HCT116 (cell line): Measurements from ENCODE around the gene MYO1E. TPM values are rescaled to one million over a fixed set of nuclear protein-coding genes. Genes with fewer than 3 reads are reported as not detected.
A peak's percentile ranks its signal among the peaks of the same experiment; 100 is the strongest.

ENCODE experiments used
- ATAC-seq: fragments of 200-7000 bp; cut with Tn5 transposase; 2 replicates; pipeline ENCODE4 v1.9.1; 2020; ENCODE audit warnings: mild to moderate bottlenecking, moderate library complexity
- BruUV-seq: library from RNA; stranded (reverse); fragments of 400-500 nt; replicated peaks from 2 replicates; lab custom pipeline; 2021; lab: Mats Ljungman, UMichigan
- CTCF ChIA-PET: fragments of 300-600 bp; sonication (Branson Sonifier 250); formaldehyde crosslinking; loops from one replicate; lab custom pipeline; 2021; ENCODE audit warnings: antibody characterized with exemption; lab: Charles Lee
- POLR2A ChIA-PET: fragments of 300-600, 350-600 bp; sonication (Branson Sonifier 250); formaldehyde crosslinking; loops from one replicate; lab custom pipeline; 2021; ENCODE audit warnings: antibody characterized with exemption; lab: Charles Lee
- RAD21 ChIA-PET, 2 experiments: fragments of 300-600 bp; sonication (Branson Sonifier 250); formaldehyde crosslinking; loops; one replicate each; lab custom pipeline; 2023; ENCODE audit warnings: low total read pairs in 2 of 2; ENCODE audit not compliant: uncharacterized antibody in 2 of 2, unreplicated experiment in 2 of 2, low non-redundant PET in 1 of 2; lab: Charles Lee
- DNase-seq: peaks from one replicate; pipeline ENCODE4 v3.0.0-alpha.2; 2010; ENCODE audit warnings: low read depth, low spot score
- H2AFZ ChIP-seq: fragments of 200-600 bp; shearing (Covaris generic), sonication (generic); 2 replicates; pipeline ENCODE4 v1.6.1; 2017; ENCODE audit warnings: low read depth, mixed run types, mixed read lengths, antibody characterized with exemption, low read length; ENCODE audit not compliant: poor library complexity, severe bottlenecking
- H3K27ac ChIP-seq: 2 replicates; pipeline ENCODE4 v1.5.1; 2012; ENCODE audit warnings: low read depth, low read length
- H3K27me3 ChIP-seq: fragments of 200-600 bp; sonication (generic); 2 replicates; pipeline ENCODE4 v1.6.1; 2016; ENCODE audit warnings: mixed run types, low read length, mixed read lengths; ENCODE audit not compliant: insufficient read depth
- H3K36me3 ChIP-seq, 2 experiments: fragments of 200-500 bp in 1 of 2; fragments of 200-600 bp in 1 of 2; sonication (Bioruptor generic) in 1 of 2; sonication (generic) in 1 of 2; 2 replicates each; pipeline versions ENCODE4 v1.5.1 to v1.6.1; 2014 to 2016; ENCODE audit warnings: low read length in 2 of 2, inconsistent platforms in 1 of 2, mixed read lengths in 1 of 2, mixed run types in 1 of 2; ENCODE audit not compliant: insufficient read depth in 2 of 2, control insufficient read depth in 1 of 2
- H3K4me1 ChIP-seq, 2 experiments: fragments of 200-600 bp in 1 of 2; sonication (generic) in 1 of 2; 2 replicates each; pipeline versions ENCODE4 v1.5.1 to v1.6.1; 2012 to 2017; ENCODE audit warnings: low read length in 2 of 2, inconsistent platforms in 1 of 2, mild to moderate bottlenecking in 1 of 2, mixed read lengths in 1 of 2, mixed run types in 1 of 2, moderate library complexity in 1 of 2; ENCODE audit not compliant: insufficient read depth in 2 of 2, control insufficient read depth in 1 of 2
- H3K4me2 ChIP-seq: fragments of 200-600 bp; sonication (generic); 2 replicates; pipeline ENCODE4 v1.6.1; 2017; ENCODE audit warnings: mixed run types, low read length, mixed read lengths
- H3K4me3 ChIP-seq, 2 experiments: fragments of 200-600 bp in 1 of 2; sonication (generic) in 1 of 2; replicated peaks in 1 of 2; 2 replicates each; pipeline ENCODE4 v1.5.1; 2011 to 2016; ENCODE audit warnings: low read length in 2 of 2, control low read depth in 1 of 2, low read depth in 1 of 2, mild to moderate bottlenecking in 1 of 2, mixed read lengths in 1 of 2, mixed run types in 1 of 2
- H3K79me2 ChIP-seq: fragments of 200-600 bp; sonication (generic); 2 replicates; pipeline ENCODE4 v1.6.1; 2017; ENCODE audit warnings: mild to moderate bottlenecking, mixed run types, low read length, moderate library complexity, mixed read lengths; ENCODE audit not compliant: insufficient read depth
- H3K9ac ChIP-seq: fragments of 200-600 bp; sonication (generic); 2 replicates; pipeline ENCODE4 v1.6.1; 2016; ENCODE audit warnings: low read length, mixed read lengths
- H3K9me2 ChIP-seq: fragments of 200-600 bp; sonication (generic), shearing (Covaris generic); 2 replicates; pipeline ENCODE4 v1.6.1; 2017; ENCODE audit warnings: mixed run types, mild to moderate bottlenecking, moderate library complexity; ENCODE audit not compliant: insufficient read depth
- H3K9me3 ChIP-seq, 2 experiments: fragments of 200-500 bp in 1 of 2; fragments of 200-600 bp in 1 of 2; sonication (Bioruptor generic) in 1 of 2; sonication (generic) in 1 of 2; 2 replicates each; pipeline ENCODE4 v1.6.1; 2014 to 2017; ENCODE audit warnings: low read length in 2 of 2, mixed read lengths in 2 of 2, inconsistent platforms in 1 of 2, low read depth in 1 of 2, mild to moderate bottlenecking in 1 of 2, mixed run types in 1 of 2, moderate library complexity in 1 of 2; ENCODE audit not compliant: control insufficient read depth in 1 of 2, insufficient read depth in 1 of 2
- H4K20me1 ChIP-seq: fragments of 200-600 bp; sonication (generic), shearing (Covaris generic); 2 replicates; pipeline ENCODE4 v1.6.1; 2017; ENCODE audit warnings: mixed run types, mild to moderate bottlenecking, moderate library complexity; ENCODE audit not compliant: insufficient read depth
- EZH2phosphoT487 ChIP-seq: fragments of 200-600 bp; IDR thresholded peaks from 2 replicates; pipeline ENCODE4 v1.6.1; 2018; ENCODE audit warnings: antibody characterized with exemption, borderline replicate concordance
- REST ChIP-seq: IDR thresholded peaks from 2 replicates; pipeline ENCODE4 v1.6.1; 2012; ENCODE audit warnings: low read depth
- SRF ChIP-seq: IDR thresholded peaks from 2 replicates; pipeline ENCODE4 v1.6.1; 2012; ENCODE audit warnings: low read depth
- YY1 ChIP-seq: IDR thresholded peaks from 2 replicates; pipeline ENCODE4 v1.6.1; 2011; ENCODE audit warnings: low read length, low read depth, moderate library complexity, mild to moderate bottlenecking; ENCODE audit not compliant: insufficient replicate concordance; ENCODE audit errors: extremely low read depth
- ZBTB33 ChIP-seq: IDR thresholded peaks from 2 replicates; pipeline ENCODE4 v1.6.1; 2011; ENCODE audit warnings: mild to moderate bottlenecking, low read length, moderate library complexity; ENCODE audit not compliant: insufficient replicate concordance; ENCODE audit errors: extremely low read depth
- intact Hi-C: fragments of 100-400 bp; cut with micrococcal nuclease; formaldehyde crosslinking; loops from 2 replicates; pipeline ENCODE4 v1.10.0; 2022
- total RNA-seq: library from RNA; stranded (reverse); gene quantifications from one replicate; pipeline ENCODE4 v1.2.1, GENCODE V29; 2021; ENCODE audit not compliant: unreplicated experiment

Gene MYO1E
- total RNA-seq, 1 experiment from 2014 or later, result 182 TPM

- TF ChIP-seq ZBTB33 (no peak), YY1 (no peak), SRF (peak; percentile 98)
These were observed at the start of gene MYO1E (continued) for GRCh38 chr15:59372352-59373211.

GRCh38 chr15:59420986-59421618 is 48.4 kb upstream of the MYO1E start:
- ChIA-PET RAD21 (no interaction called here), POLR2A (interaction anchor here (1.0 kb wide), 1 partner anchor 48 kb away, joined by 3 read pairs; the partner anchor contains the start of gene MYO1E), CTCF (no interaction called here)
- Histone ChIP-seq H3K4me2 (no peak overlapping the region), H3K9me2 (no peaks in the 10 kb centered on the region), H3K27me3 (no peaks in the 10 kb centered on the region), H3K79me2 (no peaks in the 10 kb centered on the region), H4K20me1 (no peaks in the 10 kb centered on the region), H3K27ac (no peak overlapping the region), H3K4me1 (no peaks in the 10 kb centered on the region), H3K36me3 (no peaks in the 10 kb centered on the region), H3K9ac (no peak overlapping the region), H3K4me3 (no peak overlapping the region), H3K9me3 (no peaks in the 10 kb centered on the region), H2AFZ (no peak overlapping the region)
- no TSS peak for BruUV-seq
- no peak for DNase-seq
- peak; percentile 43 for TF ChIP-seq REST
- no peak for TF ChIP-seq EZH2phosphoT487
- intact Hi-C loops, result no loop called here
- no peak for ATAC-seq
